GM19193 (cell line): ENCODE measurements around the gene NLGN4Y.

ENCODE experiments used
- POLR2A ChIP-seq: IDR thresholded peaks from 4 replicates; pipeline ENCODE4 v1.6.1; 2011; ENCODE audit not compliant: insufficient read depth, insufficient read length; ENCODE audit errors: extremely low read depth

NLGN4Y gene

DNA sequence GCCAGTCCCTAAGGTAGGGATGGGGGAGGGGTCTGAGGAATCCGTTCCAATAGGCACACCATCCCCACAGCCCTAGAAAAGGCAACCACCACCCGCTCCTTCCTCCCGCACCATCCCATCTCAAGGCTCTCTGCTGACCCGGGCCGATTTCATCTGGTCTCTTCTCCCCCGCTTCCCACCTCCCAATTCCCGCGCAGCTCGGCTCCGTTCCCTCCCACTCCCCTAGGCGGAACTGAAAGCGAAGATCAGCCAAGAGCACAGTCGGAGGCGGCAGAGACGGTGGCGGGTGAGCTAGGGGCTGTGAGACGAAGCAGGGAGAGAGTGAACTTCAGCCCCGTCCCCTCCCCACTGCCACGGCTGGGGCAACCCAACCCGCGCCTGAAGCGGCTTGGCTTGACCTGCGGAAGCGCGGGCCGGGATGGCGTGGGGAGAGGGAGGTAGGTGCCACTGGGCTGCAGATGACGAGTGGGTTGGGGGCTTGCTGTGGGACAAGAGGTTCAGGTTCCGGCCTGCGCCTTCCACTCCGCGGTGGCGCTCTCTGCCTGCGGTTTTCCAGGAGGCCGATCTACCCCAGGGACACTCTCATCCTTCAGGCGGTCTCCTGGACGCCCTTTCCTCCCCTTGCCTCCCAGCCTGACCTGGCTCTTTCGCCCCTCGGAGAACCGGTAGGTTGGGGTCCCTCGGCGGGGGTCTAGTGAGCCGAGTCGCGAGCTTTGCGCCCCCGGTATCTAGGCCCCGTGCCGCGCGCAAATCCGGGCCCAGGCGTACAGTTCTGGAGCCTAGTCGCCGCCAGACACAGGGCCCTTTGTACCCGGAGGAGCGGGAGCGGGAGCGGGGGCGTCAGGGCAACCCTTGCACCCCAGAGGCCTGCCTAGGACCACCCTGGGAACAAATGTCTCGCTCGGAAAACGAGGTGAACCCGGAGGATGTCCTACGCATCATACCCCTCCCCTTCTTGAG is at the start of gene NLGN4Y:
TSS of gene NLGN4Y (plus strand) at position 258 of the 960 bp plus-strand sequence. CDS start 97,591 bp downstream, outside the sequence.
- TF ChIP-seq POLR2A: no peak

DNA sequence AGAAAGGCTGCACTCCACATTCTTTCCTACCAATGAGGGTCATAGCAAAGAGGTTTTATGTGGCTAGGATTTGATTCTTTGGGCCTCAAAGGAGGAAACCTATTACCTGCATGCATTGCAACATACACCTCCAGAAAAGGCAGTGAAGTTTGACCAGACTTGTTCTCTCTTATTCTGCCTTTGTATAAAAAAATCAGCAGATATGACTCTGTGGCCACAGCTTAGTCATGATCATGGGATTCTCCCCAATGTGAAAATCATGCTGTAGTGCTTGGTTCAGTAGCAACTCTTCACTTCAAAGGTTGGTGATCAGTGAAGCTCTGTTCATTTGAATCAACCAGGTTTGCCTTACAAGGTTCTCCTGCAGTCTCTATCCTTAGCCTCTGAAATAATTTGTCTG is 38.4 kb upstream of the NLGN4Y start:
- TF ChIP-seq POLR2A: no peak

DNA sequence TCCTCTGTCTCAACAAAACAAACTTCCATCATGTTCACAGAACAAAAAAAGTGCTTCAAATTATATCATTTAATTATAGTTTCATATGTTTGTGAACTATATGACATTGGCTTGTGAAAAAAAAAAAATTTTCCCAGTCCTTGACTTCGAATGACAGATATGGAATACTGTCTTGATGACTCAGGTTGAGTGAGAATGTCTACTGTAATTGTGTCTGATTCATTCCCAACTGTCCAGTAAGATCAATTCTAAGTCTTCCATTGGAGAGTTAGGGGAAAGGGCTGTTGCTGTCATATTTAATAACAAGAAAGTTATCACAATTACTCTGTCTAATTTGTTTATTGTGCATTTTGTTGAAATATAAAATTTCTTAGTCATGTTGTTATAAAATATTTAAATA is 34.1 kb upstream of the NLGN4Y start:
- no peak for TF ChIP-seq POLR2A

DNA sequence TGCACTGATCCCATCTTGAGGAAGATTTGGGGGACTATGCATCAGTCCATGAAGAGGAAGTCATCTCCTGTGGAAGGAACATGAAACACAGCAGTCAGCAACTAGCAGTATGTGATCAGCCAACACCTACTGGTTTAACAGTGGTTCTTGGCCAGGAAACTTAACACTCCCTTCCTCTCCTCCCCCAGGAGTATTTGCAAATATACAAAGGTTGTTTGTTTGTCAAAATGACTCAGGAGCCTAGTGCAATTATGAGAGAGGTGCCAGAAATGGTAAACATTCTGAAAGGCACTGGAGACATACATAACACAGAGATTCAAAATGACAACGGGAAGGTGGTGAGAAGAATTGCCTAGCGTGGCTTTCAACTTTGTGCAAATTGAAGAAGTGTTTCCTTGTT is 26.3 kb upstream of the NLGN4Y start:
- TF ChIP-seq POLR2A: no peak

DNA sequence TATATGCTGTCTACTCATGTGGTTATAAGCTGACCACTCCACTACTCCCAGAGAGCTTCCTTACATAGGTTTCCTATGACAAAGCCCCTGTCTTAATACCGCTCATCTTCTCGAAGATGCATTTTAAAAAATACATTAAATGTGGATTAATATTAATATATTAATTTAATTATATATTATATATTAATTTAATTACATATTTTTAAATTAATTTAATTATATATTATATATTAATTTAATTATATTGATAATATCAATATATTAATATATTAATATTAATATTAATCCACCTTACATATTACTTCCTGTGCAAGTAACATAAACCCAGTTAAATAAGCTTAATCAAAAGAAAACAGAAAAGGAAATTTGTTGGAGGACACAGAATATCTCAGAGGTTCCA is 19.7 kb upstream of the NLGN4Y start:
- no peak for TF ChIP-seq POLR2A

DNA sequence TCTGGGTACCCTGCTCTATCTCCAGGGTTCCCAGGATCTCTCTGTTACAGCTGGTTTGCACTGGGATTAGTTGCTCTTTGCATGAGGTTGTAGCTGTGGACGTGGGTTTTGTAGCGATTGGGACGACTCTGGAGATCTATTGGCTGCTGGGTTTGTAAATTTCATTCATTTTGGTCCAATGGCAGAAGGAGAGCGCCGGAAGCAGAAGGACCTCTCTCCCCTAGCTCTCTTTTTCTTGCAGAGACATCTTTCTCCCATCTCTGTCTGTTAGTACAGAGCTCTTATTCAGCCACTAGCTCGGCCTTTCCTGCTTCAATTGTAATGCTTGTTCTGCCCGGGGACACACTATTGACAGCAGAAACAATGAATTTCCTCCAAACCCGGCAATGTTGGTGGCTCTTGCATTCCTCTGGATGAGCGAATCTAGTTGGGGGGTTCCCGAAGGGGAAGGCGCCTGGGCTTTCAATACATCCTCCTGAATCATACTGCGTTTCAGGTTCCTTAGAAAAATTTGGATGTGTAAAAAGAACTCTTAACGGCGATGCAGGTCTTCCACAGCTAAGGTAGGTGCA is 1.9 kb upstream of the NLGN4Y start:
- TF ChIP-seq POLR2A: no peak

DNA sequence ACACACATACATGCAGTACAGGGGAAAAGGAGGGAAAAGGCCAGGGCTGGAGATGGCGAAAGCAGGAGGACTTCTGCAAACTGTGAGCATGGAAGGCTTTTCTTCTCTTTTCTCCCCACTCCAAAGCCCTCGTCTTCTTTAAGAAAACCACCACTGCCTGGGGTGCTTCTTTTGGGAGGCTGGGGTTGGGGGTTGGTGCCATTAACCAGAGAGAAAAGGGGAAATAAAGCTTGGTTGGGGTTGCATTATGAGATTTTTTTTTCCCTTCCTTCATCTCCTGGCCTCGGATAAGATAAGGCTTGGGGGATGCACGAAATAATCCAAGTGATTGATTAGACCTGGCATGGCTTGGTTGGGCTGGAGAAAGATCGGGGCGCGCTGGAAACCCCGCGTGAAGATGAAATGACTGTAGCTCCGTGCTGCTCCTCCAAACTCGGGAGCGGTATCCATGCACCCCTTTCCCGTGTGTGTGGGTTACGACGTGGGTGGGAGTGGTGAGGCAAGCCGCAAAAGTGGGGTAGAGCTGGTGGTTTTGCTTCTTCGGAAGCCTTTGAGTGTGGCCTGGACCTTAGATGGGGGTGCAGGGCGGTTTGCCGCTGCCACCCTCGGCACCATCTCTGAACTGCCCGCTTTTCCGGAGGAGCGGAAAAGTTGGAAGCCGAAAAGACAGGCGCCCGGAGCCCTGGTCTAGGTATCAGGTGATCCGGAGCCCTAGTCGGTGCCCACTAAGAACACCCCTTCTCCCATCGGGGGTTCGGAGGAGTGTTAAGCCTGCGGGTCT is 648 bp upstream of the NLGN4Y start:
- TF ChIP-seq POLR2A: no peak

DNA sequence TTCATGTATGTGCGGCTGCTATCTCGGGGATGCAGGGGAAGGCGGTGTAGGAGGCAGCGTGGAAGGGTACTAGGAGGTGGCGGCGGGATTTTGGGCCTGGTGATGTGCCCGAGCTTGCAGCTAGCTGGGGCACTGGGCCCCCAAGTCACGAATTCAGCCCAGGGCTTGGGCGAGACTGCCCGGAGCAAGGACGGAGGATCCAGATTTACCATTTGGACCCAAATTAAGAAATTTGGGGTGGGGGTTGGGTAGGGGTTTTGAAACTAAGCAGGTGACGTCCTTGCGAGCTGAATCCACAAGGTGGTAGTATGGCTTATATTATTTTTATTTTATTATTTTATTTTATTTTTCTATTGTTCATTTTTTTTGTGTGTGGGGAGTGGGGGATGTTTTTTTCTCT is 986 bp downstream of the NLGN4Y start:
- TF ChIP-seq POLR2A: no peak

DNA sequence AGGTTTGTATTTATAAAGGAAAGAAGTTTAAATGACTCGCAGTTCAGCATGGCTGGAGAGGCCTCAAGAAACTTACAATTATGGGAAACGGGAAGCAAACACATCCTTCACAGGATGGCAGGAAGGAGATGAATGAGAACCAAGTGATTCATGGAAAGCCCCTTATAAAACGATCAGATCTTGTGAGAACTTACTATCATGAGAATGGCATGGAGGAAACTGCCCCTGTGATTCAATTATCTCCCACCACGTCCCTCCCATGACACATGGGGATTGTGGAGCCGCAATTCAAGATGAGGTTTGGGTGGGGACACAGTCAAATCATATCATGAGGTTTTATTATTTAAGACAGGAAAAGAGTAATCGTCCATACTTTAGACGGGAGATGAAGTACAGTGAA is 4.0 kb downstream of the NLGN4Y start:
- TF ChIP-seq POLR2A: no peak

DNA sequence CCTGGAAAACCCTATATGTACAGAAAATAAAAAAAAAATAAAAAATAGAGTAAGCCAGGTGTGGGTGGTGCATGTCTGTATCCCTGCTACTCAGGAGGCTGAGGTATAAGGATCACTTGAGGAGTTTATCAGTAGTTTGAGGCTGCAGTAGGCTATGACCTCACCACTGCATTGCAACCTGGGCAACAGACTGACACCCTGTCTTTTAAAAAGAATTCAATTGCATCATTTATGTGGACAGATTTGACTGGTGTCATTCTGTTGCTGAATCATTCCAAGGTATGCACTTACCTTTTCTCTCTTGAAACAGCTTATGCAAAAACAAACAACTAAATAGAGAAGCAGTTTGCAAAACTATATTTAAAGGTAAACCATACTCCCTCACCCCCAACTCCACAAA is 12.4 kb downstream of the NLGN4Y start:
- TF ChIP-seq POLR2A: no peak

DNA sequence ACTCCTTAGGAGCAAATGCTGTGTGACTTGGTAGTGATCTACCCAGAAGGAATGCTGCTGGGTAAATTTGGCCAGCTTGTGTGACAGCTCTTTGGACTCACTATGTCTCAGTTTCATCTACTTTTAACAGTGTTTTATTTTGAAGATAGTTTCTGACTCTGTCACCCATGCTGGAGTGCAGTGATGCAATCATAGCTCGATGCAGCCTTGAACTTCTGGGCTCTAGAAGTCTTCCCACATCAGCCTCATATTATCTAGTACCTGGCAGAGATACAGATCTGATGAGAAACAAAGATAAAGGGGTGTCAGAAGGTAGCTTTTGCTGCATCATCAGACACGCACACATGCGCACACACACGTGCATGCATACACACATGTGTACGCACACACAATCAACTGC is 19.2 kb downstream of the NLGN4Y start:
- no peak for TF ChIP-seq POLR2A

DNA sequence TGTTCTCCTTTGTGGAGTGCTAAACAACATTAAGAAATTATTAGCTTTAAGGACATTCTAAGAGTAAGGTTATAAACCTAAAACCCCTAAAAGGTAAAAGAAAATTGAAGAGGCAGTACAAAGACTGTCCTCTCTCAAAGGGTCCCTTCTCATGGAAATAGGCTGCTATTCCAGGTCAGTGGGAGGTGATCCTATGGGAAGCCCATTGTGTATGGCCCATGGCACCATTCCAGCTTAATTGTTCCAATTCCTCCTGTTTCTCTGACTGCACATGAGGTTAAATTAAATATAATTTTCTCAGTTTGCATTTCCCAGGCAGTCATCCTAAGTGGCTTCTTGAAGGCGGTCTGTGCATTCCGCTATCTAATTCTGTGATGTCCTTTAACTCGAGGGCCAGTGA is 57.0 kb downstream of the NLGN4Y start:
- no peak for TF ChIP-seq POLR2A

DNA sequence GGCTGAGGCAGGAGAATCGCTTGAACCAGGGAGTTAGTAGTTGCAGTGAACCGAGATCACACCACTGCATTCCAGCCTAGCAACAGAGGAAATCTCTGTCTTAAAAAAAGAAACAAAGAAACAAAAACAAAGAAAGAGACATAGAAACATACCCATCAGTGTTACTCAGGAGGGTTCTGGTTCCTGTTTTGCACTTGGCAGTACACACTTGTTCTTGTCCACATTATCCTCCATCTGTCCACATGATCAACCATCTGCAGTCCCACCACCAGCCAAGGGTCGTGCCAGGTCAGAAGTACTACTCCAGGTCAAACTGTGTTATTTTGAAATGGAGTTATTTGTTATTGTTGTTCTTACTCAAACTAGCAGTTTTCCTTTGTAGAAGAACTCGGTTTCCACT is 62.4 kb downstream of the NLGN4Y start:
- TF ChIP-seq POLR2A: no peak

DNA sequence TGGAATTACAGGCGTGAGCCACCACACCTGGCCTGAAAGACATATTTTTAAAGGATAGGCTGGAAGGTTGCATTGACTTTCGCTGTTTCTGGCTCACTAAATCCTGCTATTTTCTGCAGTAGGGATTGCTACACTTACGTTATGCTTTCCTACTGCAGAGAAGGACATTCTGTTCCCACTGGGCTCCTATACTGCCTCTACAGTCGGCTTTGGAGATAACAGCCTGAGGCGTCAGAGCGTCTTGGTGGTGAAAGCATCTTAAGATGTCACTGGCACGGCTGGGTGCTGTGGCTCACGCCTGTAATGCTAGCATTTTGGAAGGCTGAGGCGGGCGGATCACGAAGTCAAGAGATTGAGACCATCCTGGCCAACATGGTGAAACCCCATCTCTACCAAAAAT is 77.0 kb downstream of the NLGN4Y start:
- TF ChIP-seq POLR2A: no peak

DNA sequence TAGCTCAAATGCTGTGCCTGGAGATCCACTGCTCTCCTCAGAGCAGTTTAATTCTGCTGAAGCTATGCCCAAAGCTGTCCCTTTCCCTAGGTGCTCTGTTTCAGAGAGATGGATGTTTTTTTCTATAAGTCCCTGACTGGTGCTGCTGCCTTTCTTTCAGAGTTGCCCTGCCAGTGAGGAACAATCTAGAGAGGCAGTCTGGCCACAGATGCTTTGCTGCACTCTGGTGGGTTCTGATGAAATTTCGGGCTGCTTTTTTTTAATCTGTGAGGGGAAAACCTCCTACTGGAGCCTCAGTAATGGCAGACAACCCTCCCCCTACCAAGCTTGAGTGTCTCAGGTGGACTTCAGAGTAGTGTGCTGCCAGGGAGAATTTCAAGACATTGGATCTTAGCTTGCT is 93.3 kb downstream of the NLGN4Y start:
- TF ChIP-seq POLR2A: no peak
